ENCODE measurements around the gene UTP25. TPM values are rescaled to one million over a fixed set of nuclear protein-coding genes. Genes with fewer than 3 reads are reported as not detected.

UTP25 gene
- total RNA-seq, 1 experiment from 2014 or later = 4.8 TPM

GRCh38 chr1:209853676-209854075 is 25.9 kb downstream of the UTP25 start (continued):
- TF ChIP-seq, protein P1, sequence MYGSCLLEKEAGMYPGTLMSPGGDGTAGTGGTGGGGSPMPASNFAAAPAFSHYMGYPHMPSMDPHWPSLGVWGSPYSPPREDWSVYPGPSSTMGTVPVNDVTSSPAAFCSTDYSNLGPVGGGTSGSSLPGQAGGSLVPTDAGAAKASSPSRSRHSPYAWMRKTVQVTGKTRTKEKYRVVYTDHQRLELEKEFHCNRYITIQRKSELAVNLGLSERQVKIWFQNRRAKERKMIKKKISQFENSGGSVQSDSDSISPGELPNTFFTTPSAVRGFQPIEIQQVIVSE (CRISPR knock-in tag; IDR thresholded peaks at IDR 0.05; ENCODE audit: borderline replicate concordance) = no peak
- no peak for TF ChIP-seq RELA (CRISPR knock-in tag; IDR thresholded peaks at IDR 0.05; ENCODE audit: borderline replicate concordance)
- TF ChIP-seq, protein P2, sequence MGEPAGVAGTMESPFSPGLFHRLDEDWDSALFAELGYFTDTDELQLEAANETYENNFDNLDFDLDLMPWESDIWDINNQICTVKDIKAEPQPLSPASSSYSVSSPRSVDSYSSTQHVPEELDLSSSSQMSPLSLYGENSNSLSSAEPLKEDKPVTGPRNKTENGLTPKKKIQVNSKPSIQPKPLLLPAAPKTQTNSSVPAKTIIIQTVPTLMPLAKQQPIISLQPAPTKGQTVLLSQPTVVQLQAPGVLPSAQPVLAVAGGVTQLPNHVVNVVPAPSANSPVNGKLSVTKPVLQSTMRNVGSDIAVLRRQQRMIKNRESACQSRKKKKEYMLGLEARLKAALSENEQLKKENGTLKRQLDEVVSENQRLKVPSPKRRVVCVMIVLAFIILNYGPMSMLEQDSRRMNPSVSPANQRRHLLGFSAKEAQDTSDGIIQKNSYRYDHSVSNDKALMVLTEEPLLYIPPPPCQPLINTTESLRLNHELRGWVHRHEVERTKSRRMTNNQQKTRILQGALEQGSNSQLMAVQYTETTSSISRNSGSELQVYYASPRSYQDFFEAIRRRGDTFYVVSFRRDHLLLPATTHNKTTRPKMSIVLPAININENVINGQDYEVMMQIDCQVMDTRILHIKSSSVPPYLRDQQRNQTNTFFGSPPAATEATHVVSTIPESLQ (CRISPR knock-in tag; IDR thresholded peaks at IDR 0.05) = no peak
- TF ChIP-seq NR3C1 (CRISPR knock-in tag; conservative IDR thresholded peaks at IDR 0.05; ENCODE audit: low read depth) = no peak

DNA sequence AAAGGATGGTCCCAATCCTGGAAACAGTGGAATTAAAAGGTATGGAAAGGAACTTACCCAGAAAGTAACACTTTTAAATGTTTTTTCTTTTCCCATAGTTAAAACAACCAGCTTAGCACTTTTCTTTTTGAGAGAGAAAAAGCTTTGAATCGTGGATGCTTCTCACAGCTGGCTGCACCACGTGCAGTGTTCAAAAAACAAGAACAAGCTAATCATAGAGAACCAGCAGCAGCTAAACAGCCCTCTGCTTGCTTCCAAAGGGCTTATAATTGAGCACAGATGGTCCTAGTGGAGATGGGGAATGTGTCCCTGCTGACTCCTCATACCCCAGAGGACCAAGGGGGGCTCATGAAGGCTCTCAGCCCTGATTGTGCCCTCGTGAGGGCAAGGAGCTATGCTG is 26.4 kb downstream of the UTP25 start:
- DNase-seq (ENCODE audit: low spot score) (no peak), ATAC-seq (no peak)
- Mint-ChIP-seq H3K27me3 (ENCODE audit: low read depth) (no peaks in the 10 kb centered on the region), H3K36me3 (peaks cover 31% of the 10 kb centered on the region), H3K27ac (no peak overlapping the region), H3K9me3 (peaks cover 5% of the 10 kb centered on the region), H3K4me1 (no peaks in the 10 kb centered on the region), H3K4me3 (no peak overlapping the region)
- TF ChIP-seq GABPB1 (CRISPR knock-in tag; IDR thresholded peaks at IDR 0.05) (no peak), GRHL2 (CRISPR knock-in tag; IDR thresholded peaks at IDR 0.05; ENCODE audit: insufficient replicate concordance, severe bottlenecking) (no peak)
- ChIA-PET POLR2A (no interaction called here), CTCF (no interaction called here)

DNA sequence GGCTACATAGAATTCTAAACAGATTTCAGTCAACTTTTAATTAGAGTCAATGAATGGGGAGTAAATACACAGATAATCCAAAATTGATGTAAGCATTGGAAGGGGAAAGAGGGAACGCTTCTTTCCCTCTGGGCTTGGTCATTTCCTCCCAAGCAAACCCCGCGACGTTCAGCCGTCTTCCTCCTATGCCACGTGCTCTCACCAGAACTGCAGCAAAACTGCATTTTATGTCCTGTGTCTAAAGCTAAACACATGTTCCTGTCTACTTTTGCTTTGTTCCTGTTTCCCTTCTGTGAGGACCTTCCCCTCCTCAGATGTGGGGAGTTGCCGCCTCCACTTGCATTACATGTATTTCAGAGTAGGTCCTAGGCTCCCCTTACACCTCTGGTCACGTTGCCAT is 27.2 kb downstream of the UTP25 start:
- H3K27me3 Mint-ChIP-seq (ENCODE audit: low read depth) = no peaks in the 10 kb centered on the region
- H3K4me3 Mint-ChIP-seq = no peak overlapping the region
- H3K4me1 Mint-ChIP-seq = no peaks in the 10 kb centered on the region
- peaks cover 5% of the 10 kb centered on the region for H3K9me3 Mint-ChIP-seq
- ChIA-PET CTCF (interaction anchor here (0.7 to 0.9 kb wide), 2 partner anchors 34 to 456 kb away, joined by 3 to 6 read pairs; no protein-coding TSS in a partner anchor), POLR2A (no interaction called here)
- ATAC-seq (no peak), DNase-seq (ENCODE audit: low spot score) (no peak)
- peaks cover 31% of the 10 kb centered on the region for H3K36me3 Mint-ChIP-seq
- TF ChIP-seq ZNF281 (CRISPR knock-in tag; IDR thresholded peaks at IDR 0.05) (no peak), USF1 (CRISPR knock-in tag; IDR thresholded peaks at IDR 0.05) (no peak), E2F1 (CRISPR knock-in tag; IDR thresholded peaks at IDR 0.05) (no peak), GRHL2 (CRISPR knock-in tag; IDR thresholded peaks at IDR 0.05; ENCODE audit: insufficient replicate concordance, severe bottlenecking) (no peak)
- no peak overlapping the region for H3K27ac Mint-ChIP-seq

- DNase-seq (ENCODE audit: low spot score) = no peak
- ChIA-PET POLR2A (no interaction called here), CTCF (interaction anchor here (0.7 to 0.9 kb wide), 2 partner anchors 33 to 455 kb away, joined by 3 to 6 read pairs; no protein-coding TSS in a partner anchor)
- no peak for ATAC-seq
- H3K36me3 Mint-ChIP-seq = peaks cover 31% of the 10 kb centered on the region
- H3K4me3 Mint-ChIP-seq = no peak overlapping the region
- no peak overlapping the region for H3K27ac Mint-ChIP-seq
- H3K9me3 Mint-ChIP-seq = peaks cover 5% of the 10 kb centered on the region
- H3K27me3 Mint-ChIP-seq (ENCODE audit: low read depth) = no peaks in the 10 kb centered on the region
- H3K4me1 Mint-ChIP-seq = no peaks in the 10 kb centered on the region
- TF ChIP-seq JAZF1 (CRISPR knock-in tag; IDR thresholded peaks at IDR 0.05) (no peak), ZNF317 (CRISPR knock-in tag; IDR thresholded peaks at IDR 0.05; ENCODE audit: borderline replicate concordance, low read depth) (no peak), ZNF219 (CRISPR knock-in tag; IDR thresholded peaks at IDR 0.05; ENCODE audit: borderline replicate concordance) (no peak), MYBL2 (CRISPR knock-in tag; IDR thresholded peaks at IDR 0.05) (no peak), MXD4 (CRISPR knock-in tag; IDR thresholded peaks at IDR 0.05; ENCODE audit: borderline replicate concordance) (no peak), OVOL2 (CRISPR knock-in tag; IDR thresholded peaks at IDR 0.05; ENCODE audit: borderline replicate concordance) (no peak), ZBTB43 (CRISPR knock-in tag; IDR thresholded peaks at IDR 0.05) (no peak), SMAD3 (CRISPR knock-in tag; IDR thresholded peaks at IDR 0.05; ENCODE audit: borderline replicate concordance) (no peak), USF1 (CRISPR knock-in tag; IDR thresholded peaks at IDR 0.05) (no peak), CREM (CRISPR knock-in tag; IDR thresholded peaks at IDR 0.05) (no peak), ETV6 (CRISPR knock-in tag; IDR thresholded peaks at IDR 0.05) (no peak), SMAD4 (CRISPR knock-in tag; IDR thresholded peaks at IDR 0.05) (no peak), IRF2 (CRISPR knock-in tag; IDR thresholded peaks at IDR 0.05; ENCODE audit: borderline replicate concordance, low read depth) (no peak), ZNF671 (CRISPR knock-in tag; IDR thresholded peaks at IDR 0.05) (no peak)
Measured at GRCh38 chr1:209855623-209856022, 27.9 kb downstream of the UTP25 start.
